Trophoblast cell (in vitro differentiated cells and primary cell): Measurements from ENCODE around the gene KLHL36.

Experiments used
- DNase-seq, 2 donors: peaks; one replicate each; pipeline ENCODE4 v3.0.0-alpha.2; 2016
- H2AFZ ChIP-seq: 2 replicates; pipeline ENCODE4 v1.6.1; 2013; ENCODE audit warnings: low read length, moderate library complexity, mild to moderate bottlenecking; ENCODE audit not compliant: insufficient read depth, poor library complexity
- H2AK5ac ChIP-seq: 2 replicates; pipeline ENCODE4 v1.6.1; 2013; ENCODE audit warnings: mild to moderate bottlenecking, low read length
- H2BK120ac ChIP-seq: 2 replicates; pipeline ENCODE4 v1.6.1; 2013; ENCODE audit warnings: low read length, mild to moderate bottlenecking, moderate library complexity; ENCODE audit not compliant: insufficient read depth, poor library complexity
- H2BK12ac ChIP-seq: 2 replicates; pipeline ENCODE4 v1.6.1; 2013; ENCODE audit warnings: mild to moderate bottlenecking, low read length, moderate library complexity
- H2BK5ac ChIP-seq: 2 replicates; pipeline ENCODE4 v1.6.1; 2013; ENCODE audit warnings: low read length, low read depth, moderate library complexity, mild to moderate bottlenecking; ENCODE audit not compliant: poor library complexity
- H3K14ac ChIP-seq: 2 replicates; pipeline ENCODE4 v1.6.1; 2013; ENCODE audit warnings: mild to moderate bottlenecking, low read length
- H3K18ac ChIP-seq: 2 replicates; pipeline ENCODE4 v1.6.1; 2013; ENCODE audit warnings: mild to moderate bottlenecking, low read length
- H3K23ac ChIP-seq: 2 replicates; pipeline ENCODE4 v1.6.1; 2013; ENCODE audit warnings: low read length
- H3K27ac ChIP-seq: 2 replicates; pipeline ENCODE4 v1.5.1; 2013; ENCODE audit warnings: low read depth, mild to moderate bottlenecking, inconsistent platforms, low read length, moderate library complexity
- H3K27me3 ChIP-seq: 2 replicates; pipeline ENCODE4 v1.6.1; 2013; ENCODE audit warnings: inconsistent platforms, mild to moderate bottlenecking, low read length, moderate library complexity; ENCODE audit not compliant: insufficient read depth
- H3K36me3 ChIP-seq, 2 experiments: 1 replicate in 1 of 2; 2 replicates in 1 of 2; pipeline ENCODE4 v1.6.1; 2013; ENCODE audit warnings: low read length in 2 of 2, mild to moderate bottlenecking in 2 of 2, moderate library complexity in 1 of 2; ENCODE audit not compliant: insufficient read depth in 2 of 2, control insufficient read depth in 1 of 2
- H3K4ac ChIP-seq: 2 replicates; pipeline ENCODE4 v1.6.1; 2013; ENCODE audit warnings: low read depth, mild to moderate bottlenecking, low read length, moderate library complexity
- H3K4me1 ChIP-seq, 2 experiments: 1 replicate in 1 of 2; 2 replicates in 1 of 2; pipeline ENCODE4 v1.6.1; 2013; ENCODE audit warnings: low read length in 2 of 2, mild to moderate bottlenecking in 2 of 2, moderate library complexity in 1 of 2; ENCODE audit not compliant: insufficient read depth in 2 of 2, control insufficient read depth in 1 of 2
- H3K4me2 ChIP-seq: 2 replicates; pipeline ENCODE4 v1.6.1; 2013; ENCODE audit warnings: inconsistent platforms, mild to moderate bottlenecking, low read length, moderate library complexity
- H3K4me3 ChIP-seq: 2 replicates; pipeline ENCODE4 v1.5.1; 2013; ENCODE audit warnings: mild to moderate bottlenecking, low read depth, low read length, inconsistent platforms
- H3K79me1 ChIP-seq: one replicate; pipeline ENCODE4 v1.6.1; 2013; ENCODE audit warnings: low read length
- H3K79me2 ChIP-seq: 2 replicates; pipeline ENCODE4 v1.6.1; 2013; ENCODE audit warnings: low read length, mild to moderate bottlenecking; ENCODE audit not compliant: control insufficient read depth, insufficient read depth, poor library complexity
- H3K9ac ChIP-seq: 2 replicates; pipeline ENCODE4 v1.6.1; 2013; ENCODE audit warnings: mild to moderate bottlenecking, low read length
- H3K9me3 ChIP-seq: 2 replicates; pipeline ENCODE4 v1.6.1; 2013; ENCODE audit warnings: low read depth, mild to moderate bottlenecking, control low read depth, inconsistent platforms, low read length; ENCODE audit not compliant: insufficient read depth
- H4K12ac ChIP-seq: 2 replicates; pipeline ENCODE4 v1.6.1; 2013; ENCODE audit warnings: low read depth, mild to moderate bottlenecking, low read length, moderate library complexity
- H4K8ac ChIP-seq: 2 replicates; pipeline ENCODE4 v1.6.1; 2013; ENCODE audit warnings: low read depth, mild to moderate bottlenecking, low read length, moderate library complexity
- H4K91ac ChIP-seq: one replicate; pipeline ENCODE4 v1.6.1; 2013; ENCODE audit warnings: low read depth, mild to moderate bottlenecking, low read length, moderate library complexity
- WGBS: extraction: QIAGEN DNeasy Blood & Tissue Kit; methylation state at CpG from one replicate; pipeline ENCODE4 v1.1.7; 2013; ENCODE audit warnings: missing lambda C conversion rate; ENCODE audit not compliant: insufficient read length, insufficient coverage; ENCODE audit errors: extremely low coverage; 5-methylcytosine and 5-hydroxymethylcytosine counted together

The KLHL36 gene

DNA sequence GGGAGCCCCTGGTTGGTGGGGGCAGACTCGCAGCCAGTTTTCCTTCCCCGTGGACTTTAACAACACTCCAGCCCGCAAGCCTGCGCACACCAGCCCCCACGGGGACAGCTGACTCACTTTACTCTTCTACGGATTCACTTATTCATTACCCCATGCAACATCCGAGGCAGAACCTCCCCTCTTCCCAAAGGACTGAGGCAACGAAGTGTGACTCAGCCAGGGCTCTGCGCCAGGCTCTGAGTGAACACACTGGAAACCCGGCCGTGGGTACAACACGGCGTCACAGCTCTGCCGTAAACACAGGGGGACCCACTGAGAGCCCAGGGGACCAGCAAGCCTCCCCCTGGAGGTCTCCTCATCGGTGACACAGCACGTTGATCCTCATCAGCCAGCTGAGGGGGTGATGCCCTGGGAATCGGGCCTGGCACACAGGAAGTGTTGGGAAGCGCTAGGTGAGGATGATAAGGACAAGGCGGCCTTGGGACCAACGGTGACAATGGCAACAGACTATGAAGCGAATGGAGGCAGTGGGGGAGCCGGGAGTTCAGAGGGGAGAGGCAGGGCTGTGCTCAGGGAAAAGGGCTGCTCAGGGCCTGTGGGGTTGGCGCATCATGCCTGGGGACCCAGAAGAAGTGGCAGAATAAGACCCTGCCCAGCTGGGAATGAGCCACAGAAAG is 45.0 kb upstream of the KLHL36 start:
- peak; percentile 71 to 72 for DNase-seq
- Histone ChIP-seq H3K4me3 (no peak overlapping the region), H3K27me3 (no peaks in the 10 kb centered on the region), H3K9ac (no peak overlapping the region), H3K23ac (no peak overlapping the region), H3K4me2 (no peak overlapping the region), H4K8ac (no peak overlapping the region), H3K79me2 (no peaks in the 10 kb centered on the region), H2AK5ac (peak overlapping the region; percentile 50), H3K18ac (no peak overlapping the region), H3K79me1 (no peaks in the 10 kb centered on the region), H2BK5ac (no peak overlapping the region), H2AFZ (no peak overlapping the region), H3K14ac (no peak overlapping the region), H4K91ac (no peak overlapping the region), H4K12ac (no peak overlapping the region), H3K9me3 (peaks cover 8% of the 10 kb centered on the region), H3K36me3 (peaks cover 17 to 18% of the 10 kb centered on the region in 2 experiments), H2BK12ac (no peak overlapping the region), H3K27ac (no peak overlapping the region), H3K4ac (no peak overlapping the region), H2BK120ac (no peak overlapping the region), H3K4me1 (peaks cover 5 to 13% of the 10 kb centered on the region in 2 experiments)
- no CpG with 5 or more reads among the region's 23 CpGs for WGBS

DNA sequence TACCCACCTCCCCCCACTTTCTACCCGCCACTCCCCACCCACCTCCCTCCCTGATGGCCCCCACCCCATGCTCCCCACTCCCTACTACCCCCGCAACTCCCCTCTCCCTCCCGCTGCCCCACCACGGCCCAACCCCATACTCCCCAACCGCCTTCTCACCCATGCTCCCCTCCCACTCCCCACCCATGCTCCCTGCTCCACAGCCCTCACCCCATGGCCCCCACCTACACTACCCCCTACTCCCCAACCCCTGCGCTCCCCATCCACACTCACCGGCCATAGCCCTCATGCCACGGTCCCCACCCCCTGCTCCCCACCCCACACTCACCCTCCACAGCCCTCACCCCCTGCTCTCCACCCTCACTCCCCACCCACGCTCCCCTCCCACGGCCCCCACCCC is 44.4 kb upstream of the KLHL36 start:
- peaks cover 5 to 13% of the 10 kb centered on the region in 2 experiments for H3K4me1 ChIP-seq
- H2AK5ac ChIP-seq, result no peak overlapping the region
- no peak overlapping the region for H2AFZ ChIP-seq
- H2BK12ac ChIP-seq, result no peak overlapping the region
- no peak overlapping the region for H3K14ac ChIP-seq
- no peak overlapping the region for H3K4me2 ChIP-seq
- no peak overlapping the region for H3K23ac ChIP-seq
- H2BK120ac ChIP-seq, result no peak overlapping the region
- H3K9me3 ChIP-seq, result peaks cover 8% of the 10 kb centered on the region
- no peak overlapping the region for H3K18ac ChIP-seq
- no peaks in the 10 kb centered on the region for H3K79me2 ChIP-seq
- no peak overlapping the region for H4K8ac ChIP-seq
- H3K27me3 ChIP-seq, result no peaks in the 10 kb centered on the region
- no peak overlapping the region for H4K91ac ChIP-seq
- H3K4ac ChIP-seq, result no peak overlapping the region
- H3K79me1 ChIP-seq, result no peaks in the 10 kb centered on the region
- H3K36me3 ChIP-seq, result peaks cover 17 to 18% of the 10 kb centered on the region in 2 experiments
- no peak overlapping the region for H4K12ac ChIP-seq
- DNase-seq, result no peak
- no CpG with 5 or more reads among the region's 10 CpGs for WGBS
- no peak overlapping the region for H3K27ac ChIP-seq
- no peak overlapping the region for H3K4me3 ChIP-seq
- no peak overlapping the region for H3K9ac ChIP-seq
- no peak overlapping the region for H2BK5ac ChIP-seq

DNA sequence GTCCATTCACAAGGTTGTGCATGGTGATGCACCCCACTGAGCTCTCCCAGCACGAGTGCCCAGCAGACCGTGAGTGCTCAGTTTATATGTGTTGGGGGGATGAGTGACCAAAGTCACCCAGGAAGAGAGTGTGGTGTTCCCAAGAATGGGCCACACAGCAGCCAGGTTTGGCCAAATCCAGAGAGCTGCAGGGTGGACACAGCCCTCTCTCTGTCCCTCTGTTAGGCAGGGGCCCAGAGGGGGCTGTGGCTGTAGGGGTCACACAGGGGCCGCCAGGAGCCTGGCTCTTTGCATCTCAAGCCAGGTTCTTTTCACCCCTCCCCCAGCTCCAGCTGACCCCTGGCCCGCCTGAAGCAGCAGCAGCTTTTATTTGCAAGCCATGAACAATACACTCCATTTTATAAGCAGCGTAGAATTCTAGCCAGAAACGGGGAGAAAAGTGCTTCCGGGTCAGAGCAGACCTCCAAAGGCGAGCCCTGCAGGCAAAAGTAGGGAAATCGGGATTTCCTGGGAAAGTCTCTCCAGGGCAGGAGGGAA is 43.8 kb upstream of the KLHL36 start:
- Histone ChIP-seq H4K12ac (no peak overlapping the region), H2AFZ (no peak overlapping the region), H3K14ac (no peak overlapping the region), H4K8ac (no peak overlapping the region), H2BK5ac (no peak overlapping the region), H2BK12ac (no peak overlapping the region), H2BK120ac (no peak overlapping the region), H3K79me1 (no peaks in the 10 kb centered on the region), H3K36me3 (peaks cover 21% of the 10 kb centered on the region in 2 experiments), H3K27me3 (no peaks in the 10 kb centered on the region), H3K4me3 (no peak overlapping the region), H3K27ac (no peak overlapping the region), H3K4me2 (no peak overlapping the region), H3K23ac (no peak overlapping the region), H3K9ac (no peak overlapping the region), H3K4ac (peak overlapping the region; percentile 48), H3K9me3 (peaks cover 8% of the 10 kb centered on the region), H3K79me2 (no peaks in the 10 kb centered on the region), H4K91ac (no peak overlapping the region), H3K4me1 (peaks cover 5 to 10% of the 10 kb centered on the region in 2 experiments), H2AK5ac (no peak overlapping the region), H3K18ac (no peak overlapping the region)
- WGBS, result no CpG with 5 or more reads among the region's 9 CpGs
- DNase-seq, result no peak

DNA sequence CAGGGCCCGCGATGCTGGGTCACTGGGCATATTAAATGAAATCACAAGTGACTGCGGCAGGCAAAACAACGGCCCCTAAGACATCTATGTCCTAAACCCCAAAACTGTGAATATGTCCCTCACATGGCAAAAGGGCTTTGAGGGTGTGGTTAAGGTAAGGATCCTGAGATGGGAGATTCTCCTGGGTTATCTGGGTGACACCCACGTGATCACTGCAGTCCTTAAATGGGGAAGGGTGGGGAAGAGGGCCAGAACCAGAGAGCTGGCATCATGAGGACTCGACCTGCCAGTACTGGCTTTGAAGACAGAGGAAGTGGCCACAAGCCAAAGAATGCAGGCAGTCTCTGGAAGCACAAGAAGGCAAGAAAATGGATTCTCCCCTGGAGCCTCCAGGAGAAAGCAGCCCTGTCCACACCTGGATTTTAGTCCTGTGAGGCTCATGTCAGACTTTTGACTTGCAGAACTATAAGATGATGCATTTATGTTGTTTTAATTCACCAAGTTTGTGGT is 42.9 kb upstream of the KLHL36 start:
- H2BK120ac ChIP-seq, result no peak overlapping the region
- H3K9ac ChIP-seq, result no peak overlapping the region
- WGBS, result no CpG with 5 or more reads among the region's 6 CpGs

More for the DNA sequence above, 42.9 kb upstream of the KLHL36 start:
- H3K36me3 ChIP-seq, result peaks cover 21% of the 10 kb centered on the region in 2 experiments
- H3K4me2 ChIP-seq, result no peak overlapping the region
- no peak overlapping the region for H4K91ac ChIP-seq
- H2AK5ac ChIP-seq, result no peak overlapping the region
- H3K79me1 ChIP-seq, result no peaks in the 10 kb centered on the region
- H3K14ac ChIP-seq, result no peak overlapping the region
- no peak overlapping the region for H2BK5ac ChIP-seq
- no peak for DNase-seq
- H3K79me2 ChIP-seq, result no peaks in the 10 kb centered on the region
- no peak overlapping the region for H2AFZ ChIP-seq
- peaks cover 8% of the 10 kb centered on the region for H3K9me3 ChIP-seq
- no peak overlapping the region for H3K27ac ChIP-seq
- H3K27me3 ChIP-seq, result no peaks in the 10 kb centered on the region
- H3K4me3 ChIP-seq, result no peak overlapping the region
- H2BK12ac ChIP-seq, result no peak overlapping the region
- peak overlapping the region; percentile 17 for H3K4ac ChIP-seq
- H4K12ac ChIP-seq, result no peak overlapping the region
- peaks cover 3 to 6% of the 10 kb centered on the region in 2 experiments for H3K4me1 ChIP-seq
- H4K8ac ChIP-seq, result no peak overlapping the region
- H3K23ac ChIP-seq, result no peak overlapping the region
- H3K18ac ChIP-seq, result peak overlapping the region; percentile 71
